T-helper 17 cell (primary cell): Measurements from ENCODE around the gene TMED5. TPM values are rescaled to one million over a fixed set of nuclear protein-coding genes. Genes with fewer than 3 reads are reported as not detected.
"Not testable (repeated sequence)": the region's sequence is repeated elsewhere in the genome, so short reads cannot be mapped to it uniquely, and the experiment has no call there.

Experiments used
- ATAC-seq: fragments of 150-1000 bp; cut with Tn5 transposase; 2 replicates; pipeline ENCODE4 v1.10.0; 2021; ENCODE audit warnings: mild to moderate bottlenecking, moderate library complexity
- DNase-seq, 3 donors: peaks; one replicate each; pipeline versions ENCODE4 v3.0.0 to v3.0.0-alpha.2; 2020 to 2021
- H3K9me3 ChIP-seq: one replicate; pipeline ENCODE4 v1.7.0; 2013; ENCODE audit warnings: low read length, mild to moderate bottlenecking; ENCODE audit not compliant: control insufficient read depth, poor library complexity, severe bottlenecking
- H3K27ac Mint-ChIP-seq: one replicate; pipeline ENCODE4 v1.8.0; 2022; ENCODE audit warnings: mild to moderate bottlenecking, moderate library complexity, mixed read lengths
- H3K27me3 Mint-ChIP-seq: one replicate; pipeline ENCODE4 v1.8.0; 2022; ENCODE audit warnings: mixed read lengths
- H3K36me3 Mint-ChIP-seq: one replicate; pipeline ENCODE4 v1.8.0; 2022; ENCODE audit warnings: low read depth, mixed read lengths
- H3K4me1 Mint-ChIP-seq: one replicate; pipeline ENCODE4 v1.8.0; 2022; ENCODE audit warnings: mild to moderate bottlenecking, mixed read lengths
- H3K4me3 Mint-ChIP-seq: one replicate; pipeline ENCODE4 v1.8.0; 2022; ENCODE audit warnings: mild to moderate bottlenecking, moderate library complexity, mixed read lengths
- total RNA-seq, 4 donors: library from RNA in 2 of 4; stranded (reverse) in 2 of 4; gene quantifications; one replicate each; pipeline ENCODE4 v1.2.3 and lab custom pipeline; 2022 to 2026

TMED5 gene
- total RNA-seq, 2 donors from 2014 or later, result 47.6 to 55.1 TPM

GRCh38 chr1:93163314-93163713 lies 16.9 kb downstream of the TMED5 start:
- H3K27ac Mint-ChIP-seq, ATAC-seq, DNase-seq, H3K36me3 Mint-ChIP-seq, H3K9me3 ChIP-seq, H3K4me3 Mint-ChIP-seq, H3K27me3 Mint-ChIP-seq: not testable (repeated sequence)
- H3K4me1 Mint-ChIP-seq, result peaks cover 27% of the 10 kb centered on the region

GRCh38 chr1:93159337-93159736 lies 20.9 kb downstream of the TMED5 start:
- DNase-seq (no peak), ATAC-seq (no peak)
- H3K4me1 Mint-ChIP-seq, result peaks cover 23% of the 10 kb centered on the region
- no peaks in the 10 kb centered on the region for H3K36me3 Mint-ChIP-seq
- no peaks in the 10 kb centered on the region for H3K27me3 Mint-ChIP-seq
- no peak overlapping the region for H3K27ac Mint-ChIP-seq
- no peaks in the 10 kb centered on the region for H3K9me3 ChIP-seq
- H3K4me3 Mint-ChIP-seq, result no peak overlapping the region

- no peaks in the 10 kb centered on the region for H3K9me3 ChIP-seq
- DNase-seq (no peak), ATAC-seq (no peak)
- peak overlapping the region; percentile 59 for H3K27ac Mint-ChIP-seq
- H3K36me3 Mint-ChIP-seq, result peaks cover 2% of the 10 kb centered on the region
- H3K4me1 Mint-ChIP-seq, result peaks cover 12% of the 10 kb centered on the region
- H3K27me3 Mint-ChIP-seq, result no peaks in the 10 kb centered on the region
- H3K4me3 Mint-ChIP-seq, result no peak overlapping the region
Measured at GRCh38 chr1:93155335-93155734, 24.9 kb downstream of the TMED5 start.

GRCh38 chr1:93154898-93155297 lies 25.3 kb downstream of the TMED5 start:
- Mint-ChIP-seq H3K27ac (peak overlapping the region; percentile 59), H3K36me3 (peaks cover 2% of the 10 kb centered on the region), H3K27me3 (no peaks in the 10 kb centered on the region), H3K4me3 (no peak overlapping the region), H3K4me1 (peaks cover 12% of the 10 kb centered on the region)
- DNase-seq (no peak), ATAC-seq (no peak)
- H3K9me3 ChIP-seq, result no peaks in the 10 kb centered on the region

GRCh38 chr1:93152835-93153234 lies 27.4 kb downstream of the TMED5 start:
- Mint-ChIP-seq H3K27ac (no peak overlapping the region), H3K27me3 (no peaks in the 10 kb centered on the region), H3K4me3 (no peak overlapping the region), H3K4me1 (peaks cover 15% of the 10 kb centered on the region), H3K36me3 (peaks cover 2% of the 10 kb centered on the region)
- DNase-seq, result no peak
- no peaks in the 10 kb centered on the region for H3K9me3 ChIP-seq
- ATAC-seq, result no peak

- Mint-ChIP-seq H3K27me3 (no peaks in the 10 kb centered on the region), H3K4me1 (peaks cover 22% of the 10 kb centered on the region), H3K36me3 (peaks cover 2% of the 10 kb centered on the region), H3K4me3 (no peak overlapping the region), H3K27ac (no peak overlapping the region)
- DNase-seq (no peak), ATAC-seq (no peak)
- H3K9me3 ChIP-seq, result no peaks in the 10 kb centered on the region
Measured at GRCh38 chr1:93151474-93151873, 28.7 kb downstream of the TMED5 start.

GRCh38 chr1:93150729-93151128 lies 29.5 kb downstream of the TMED5 start:
- H3K27ac Mint-ChIP-seq, result no peak overlapping the region
- peaks cover 20% of the 10 kb centered on the region for H3K4me1 Mint-ChIP-seq
- no peak overlapping the region for H3K4me3 Mint-ChIP-seq
- no peaks in the 10 kb centered on the region for H3K27me3 Mint-ChIP-seq
- ATAC-seq, result no peak
- H3K9me3 ChIP-seq, result no peaks in the 10 kb centered on the region
- peaks cover 2% of the 10 kb centered on the region for H3K36me3 Mint-ChIP-seq
- no peak for DNase-seq

- DNase-seq (no peak), ATAC-seq (no peak)
- Mint-ChIP-seq H3K27ac (peak overlapping the region; percentile 65), H3K27me3 (no peaks in the 10 kb centered on the region), H3K4me3 (no peak overlapping the region), H3K36me3 (peaks cover 2% of the 10 kb centered on the region), H3K4me1 (peaks cover 16% of the 10 kb centered on the region)
- no peaks in the 10 kb centered on the region for H3K9me3 ChIP-seq
Measured at GRCh38 chr1:93148001-93148400, 32.2 kb downstream of the TMED5 start.

- no peaks in the 10 kb centered on the region for H3K36me3 Mint-ChIP-seq
- DNase-seq, result no peak
- no peak for ATAC-seq
- no peak overlapping the region for H3K27ac Mint-ChIP-seq
- no peaks in the 10 kb centered on the region for H3K27me3 Mint-ChIP-seq
- H3K4me1 Mint-ChIP-seq, result peaks cover 13% of the 10 kb centered on the region
- no peak overlapping the region for H3K4me3 Mint-ChIP-seq
- H3K9me3 ChIP-seq, result no peaks in the 10 kb centered on the region
Measured at GRCh38 chr1:93143769-93144168, 36.4 kb downstream of the TMED5 start.

- H3K9me3 ChIP-seq, result no peaks in the 10 kb centered on the region
- DNase-seq, result no peak
- Mint-ChIP-seq H3K4me1 (peaks cover 14% of the 10 kb centered on the region), H3K27me3 (no peaks in the 10 kb centered on the region), H3K36me3 (no peaks in the 10 kb centered on the region), H3K4me3 (no peak overlapping the region), H3K27ac (no peak overlapping the region)
- ATAC-seq, result no peak
Measured at GRCh38 chr1:93143136-93143535, 37.1 kb downstream of the TMED5 start.

GRCh38 chr1:93142161-93142560 lies 38.1 kb downstream of the TMED5 start:
- H3K36me3 Mint-ChIP-seq, result no peaks in the 10 kb centered on the region
- DNase-seq (no peak), ATAC-seq (no peak)
- H3K27ac Mint-ChIP-seq, result no peak overlapping the region
- no peaks in the 10 kb centered on the region for H3K27me3 Mint-ChIP-seq
- H3K9me3 ChIP-seq, result no peaks in the 10 kb centered on the region
- H3K4me3 Mint-ChIP-seq, result no peak overlapping the region
- H3K4me1 Mint-ChIP-seq, result peaks cover 7% of the 10 kb centered on the region

GRCh38 chr1:93140106-93140505 lies 40.1 kb downstream of the TMED5 start:
- no peaks in the 10 kb centered on the region for H3K27me3 Mint-ChIP-seq
- H3K4me1 Mint-ChIP-seq, result peaks cover 5% of the 10 kb centered on the region
- H3K36me3 Mint-ChIP-seq, result peaks cover 3% of the 10 kb centered on the region
- no peak overlapping the region for H3K4me3 Mint-ChIP-seq
- ATAC-seq, result no peak
- H3K27ac Mint-ChIP-seq, result peak overlapping the region; percentile 41
- DNase-seq, result no peak
- H3K9me3 ChIP-seq, result no peaks in the 10 kb centered on the region

- Mint-ChIP-seq H3K4me3 (no peak overlapping the region), H3K4me1 (peaks cover 5% of the 10 kb centered on the region), H3K27me3 (no peaks in the 10 kb centered on the region), H3K27ac (no peak overlapping the region), H3K36me3 (peaks cover 3% of the 10 kb centered on the region)
- H3K9me3 ChIP-seq, result no peaks in the 10 kb centered on the region
- no peak for ATAC-seq
- no peak for DNase-seq
Measured at GRCh38 chr1:93137604-93138292, 42.5 kb downstream of the TMED5 start.

- DNase-seq, result no peak
- Mint-ChIP-seq H3K27ac (no peak overlapping the region), H3K4me1 (peaks cover 5% of the 10 kb centered on the region), H3K36me3 (peaks cover 3% of the 10 kb centered on the region), H3K27me3 (no peaks in the 10 kb centered on the region), H3K4me3 (no peak overlapping the region)
- no peaks in the 10 kb centered on the region for H3K9me3 ChIP-seq
- ATAC-seq, result no peak
Measured at GRCh38 chr1:93136445-93136844, 43.8 kb downstream of the TMED5 start.
